HL-60/S4 treated with phorbol 12-myristate 13-acetate at 8.2 ng/mL for 4 days and 3 days (cell line): ENCODE data around the gene KLHL17.

Source experiments
- in situ Hi-C: fragments of 300-500 bp; cut with MboI; formaldehyde crosslinking; loops from 2 replicates; pipeline ENCODE4 v1.15.0; 2022; ENCODE audit warnings: low sequenced_read_pairs

KLHL17 gene

DNA sequence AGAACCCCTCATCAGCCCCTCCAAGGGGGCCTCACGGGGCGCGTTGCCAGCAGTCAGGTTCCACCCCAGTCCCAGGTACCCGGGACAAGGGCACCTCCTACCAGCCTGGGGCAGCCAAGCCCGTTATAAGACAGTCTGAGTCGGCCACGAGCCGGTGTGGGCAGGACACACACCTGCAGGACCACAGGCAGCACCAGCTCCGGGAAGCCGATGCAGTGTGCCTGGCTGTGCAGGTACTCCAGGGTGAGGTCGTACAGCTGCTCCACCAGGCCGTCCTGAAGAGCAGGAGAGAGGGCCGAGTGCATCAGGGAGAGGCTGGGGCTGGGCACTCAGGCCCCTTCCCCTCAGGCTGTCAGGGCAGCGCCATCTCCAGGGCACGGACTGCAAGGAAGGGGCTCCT is 12.4 kb upstream of the KLHL17 start:
- in situ Hi-C loops: no loop called here

- in situ Hi-C loops: no loop called here
Measured at GRCh38 chr1:950268-950667, 10.1 kb upstream of the KLHL17 start.

DNA sequence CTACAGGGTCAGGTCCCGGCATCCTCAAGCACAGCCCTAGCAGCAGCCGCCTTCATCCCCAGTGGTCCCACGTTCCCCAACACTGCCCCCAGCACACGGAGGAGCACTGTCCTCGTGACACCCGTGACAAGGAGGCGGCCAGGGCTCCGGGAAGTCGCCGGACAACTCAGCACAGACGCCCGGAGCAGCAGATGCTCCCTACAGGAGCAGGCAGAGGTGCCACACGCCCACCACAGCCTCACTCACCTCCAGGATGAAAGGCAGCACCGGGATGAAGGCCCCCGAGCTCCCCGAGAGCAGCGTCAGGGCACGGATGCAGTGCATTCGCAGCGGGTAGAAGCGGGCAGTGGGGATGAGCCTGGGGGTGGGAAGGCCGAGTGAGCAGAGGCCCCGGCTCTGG is 9.5 kb upstream of the KLHL17 start:
- in situ Hi-C loops: no loop called here

GRCh38 chr1:951364-951763 is 9.0 kb upstream of the KLHL17 start:
- in situ Hi-C loops: no loop called here

- in situ Hi-C loops: no loop called here
Measured at GRCh38 chr1:952201-952600, 8.2 kb upstream of the KLHL17 start.

GRCh38 chr1:952603-953002 is 7.8 kb upstream of the KLHL17 start:
- in situ Hi-C loops: no loop called here

GRCh38 chr1:953524-954320 is 6.7 kb upstream of the KLHL17 start:
- in situ Hi-C loops: no loop called here

GRCh38 chr1:954927-955326 is 5.5 kb upstream of the KLHL17 start:
- in situ Hi-C loops: no loop called here

DNA sequence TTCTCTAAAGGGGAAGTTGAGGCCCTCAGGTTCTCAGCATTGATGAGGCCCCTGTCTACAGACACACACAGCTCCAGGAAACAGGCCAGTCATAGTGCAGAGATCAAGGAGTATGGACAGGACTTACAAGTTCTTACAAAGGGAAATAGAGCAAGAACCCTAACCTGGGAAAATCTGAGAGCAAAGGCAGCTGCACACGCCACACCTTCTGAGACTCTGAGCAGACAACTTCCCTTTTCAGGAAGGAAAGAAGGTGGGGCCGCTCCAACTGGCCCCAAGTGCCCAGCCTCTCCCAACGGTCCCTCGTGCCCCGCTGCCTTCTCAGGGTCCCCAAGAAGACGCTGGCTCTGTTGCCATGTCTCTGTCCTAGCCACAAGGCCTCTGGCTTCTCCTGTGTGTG is 4.9 kb upstream of the KLHL17 start:
- in situ Hi-C loops: no loop called here

- in situ Hi-C loops: no loop called here
Measured at GRCh38 chr1:956636-957035, 3.7 kb upstream of the KLHL17 start.

DNA sequence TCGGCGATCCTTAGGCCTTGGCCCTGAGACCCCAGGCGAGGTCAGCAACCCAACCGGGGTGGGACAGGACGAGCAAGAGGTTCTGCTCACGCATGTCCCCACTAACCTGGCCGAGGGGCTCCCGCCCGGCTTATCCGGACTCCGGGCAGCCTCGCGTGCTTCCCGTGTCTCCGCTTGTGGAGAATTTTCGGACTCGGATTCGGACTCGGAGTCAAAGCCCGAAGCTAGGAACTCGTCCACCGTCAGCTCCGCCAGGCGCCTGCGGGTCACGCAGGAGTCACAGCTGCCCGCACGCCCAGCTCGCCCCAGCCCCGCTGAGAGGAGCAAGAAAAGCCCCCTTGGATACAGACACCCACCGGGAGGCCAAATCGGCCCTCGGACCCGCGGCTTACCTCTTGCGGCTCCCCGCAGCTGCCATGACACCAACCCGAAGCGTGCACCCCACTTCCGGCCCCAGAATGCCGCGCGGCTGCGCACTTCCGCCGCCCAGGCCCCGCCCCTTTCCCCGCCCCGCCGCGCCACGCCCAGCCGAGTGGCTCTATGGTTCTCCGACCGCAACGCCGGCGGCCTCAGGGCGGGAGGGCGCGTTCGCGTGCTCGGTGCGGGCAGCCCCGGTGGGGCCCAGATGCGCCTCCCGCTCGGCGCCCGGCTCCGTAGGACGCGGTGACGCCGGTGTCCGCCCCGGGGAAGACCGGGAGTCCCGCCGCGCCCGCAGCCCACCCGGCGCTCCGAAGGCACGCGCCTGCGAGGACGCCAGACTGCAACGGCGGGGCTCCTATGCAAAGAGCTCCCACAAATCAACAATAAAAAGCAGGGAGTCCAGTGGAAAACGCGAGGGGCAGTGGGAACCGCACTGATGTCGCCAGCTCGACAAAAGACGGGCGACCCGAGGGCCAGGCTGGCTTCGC is 1.3 kb upstream of the KLHL17 start, which contains the start of gene NOC2L:
TSS of gene NOC2L (minus strand) at position 434 of the 908 bp plus-strand sequence. CDS start at position 418, 16 bp downstream.
- in situ Hi-C loops: no loop called here

DNA sequence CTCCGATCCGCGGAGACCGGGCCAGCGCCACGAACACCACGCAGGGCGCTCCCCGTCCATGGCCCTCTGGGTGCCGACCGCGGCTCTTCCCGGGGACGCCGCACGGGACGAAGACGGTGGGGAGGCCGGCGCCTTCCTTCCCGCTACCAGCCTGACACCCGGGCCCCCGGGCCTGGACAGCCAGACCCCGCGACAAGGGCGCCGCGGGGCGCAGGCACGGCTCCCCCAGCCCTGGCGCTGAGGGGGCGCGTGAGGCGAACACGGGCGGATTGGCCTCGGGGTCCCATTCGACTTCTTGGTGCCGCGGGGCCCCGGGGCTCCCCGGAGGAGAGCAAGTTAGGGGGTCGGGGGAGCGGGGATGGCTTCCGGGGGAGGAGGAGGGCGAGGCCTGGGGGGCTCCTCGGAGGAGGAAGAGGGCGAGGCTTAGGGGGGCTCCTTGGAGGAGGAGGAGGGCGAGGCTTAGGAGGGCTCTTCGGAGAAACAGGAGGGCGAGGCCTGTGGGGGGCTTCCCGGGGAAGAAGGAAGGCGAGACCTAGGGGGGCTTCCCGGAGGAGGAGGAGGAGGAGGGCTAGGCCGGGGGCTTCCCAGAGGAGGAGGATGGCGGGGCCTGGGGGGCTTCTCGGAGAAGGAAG is 537 bp upstream of the KLHL17 start:
- in situ Hi-C loops: no loop called here

DNA sequence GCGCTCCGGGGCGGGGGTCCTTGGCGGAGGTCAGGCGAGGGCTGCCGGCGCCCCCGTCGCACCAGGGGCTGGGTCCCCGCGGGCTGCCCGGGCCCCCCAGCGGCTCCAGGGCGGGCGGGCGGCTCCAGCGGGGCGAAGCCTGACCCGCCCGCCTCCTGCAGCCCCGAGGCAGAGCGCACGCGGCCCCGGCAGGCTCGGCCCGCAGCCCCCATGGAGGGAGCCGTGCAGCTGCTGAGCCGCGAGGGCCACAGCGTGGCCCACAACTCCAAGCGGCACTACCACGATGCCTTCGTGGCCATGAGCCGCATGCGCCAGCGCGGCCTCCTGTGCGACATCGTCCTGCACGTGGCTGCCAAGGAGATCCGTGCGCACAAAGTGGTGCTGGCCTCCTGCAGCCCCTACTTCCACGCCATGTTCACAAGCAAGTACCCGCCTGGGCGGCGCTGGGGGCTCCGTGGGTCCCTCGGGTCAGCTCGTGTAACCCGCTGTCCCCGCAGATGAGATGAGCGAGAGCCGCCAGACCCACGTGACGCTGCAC is 817 bp downstream of the KLHL17 start:
- in situ Hi-C loops: no loop called here

GRCh38 chr1:962381-963300 is 2.3 kb downstream of the KLHL17 start:
- in situ Hi-C loops: no loop called here

GRCh38 chr1:963301-963651 is 2.9 kb downstream of the KLHL17 start:
- in situ Hi-C loops: no loop called here

GRCh38 chr1:963746-964525 is 3.6 kb downstream of the KLHL17 start:
- in situ Hi-C loops: no loop called here

GRCh38 chr1:964691-965525 is 4.5 kb downstream of the KLHL17 start:
- in situ Hi-C loops: no loop called here

GRCh38 chr1:965526-966134 is 5.2 kb downstream of the KLHL17 start:
- in situ Hi-C loops: no loop called here
